Stimulated activated CD8-positive, alpha-beta memory T cell treated with anti-CD3 and anti-CD28 coated beads, Interleukin-4, amount 100 ng/mL, for 48 hours (primary cell): Measurements from ENCODE around the gene POLK.
A peak's percentile ranks its signal among the peaks of the same experiment; 100 is the strongest.
"Not testable (repeated sequence)": the region's sequence is repeated elsewhere in the genome, so short reads cannot be mapped to it uniquely, and the experiment has no call there.

Source experiments
- DNase-seq: peaks from one replicate; pipeline ENCODE4 v3.0.0-alpha.2; 2020

The POLK gene

GRCh38 chr5:75510836-75511434 is 756 bp upstream of the POLK start:
- DNase-seq, result peak; percentile 52

DNA sequence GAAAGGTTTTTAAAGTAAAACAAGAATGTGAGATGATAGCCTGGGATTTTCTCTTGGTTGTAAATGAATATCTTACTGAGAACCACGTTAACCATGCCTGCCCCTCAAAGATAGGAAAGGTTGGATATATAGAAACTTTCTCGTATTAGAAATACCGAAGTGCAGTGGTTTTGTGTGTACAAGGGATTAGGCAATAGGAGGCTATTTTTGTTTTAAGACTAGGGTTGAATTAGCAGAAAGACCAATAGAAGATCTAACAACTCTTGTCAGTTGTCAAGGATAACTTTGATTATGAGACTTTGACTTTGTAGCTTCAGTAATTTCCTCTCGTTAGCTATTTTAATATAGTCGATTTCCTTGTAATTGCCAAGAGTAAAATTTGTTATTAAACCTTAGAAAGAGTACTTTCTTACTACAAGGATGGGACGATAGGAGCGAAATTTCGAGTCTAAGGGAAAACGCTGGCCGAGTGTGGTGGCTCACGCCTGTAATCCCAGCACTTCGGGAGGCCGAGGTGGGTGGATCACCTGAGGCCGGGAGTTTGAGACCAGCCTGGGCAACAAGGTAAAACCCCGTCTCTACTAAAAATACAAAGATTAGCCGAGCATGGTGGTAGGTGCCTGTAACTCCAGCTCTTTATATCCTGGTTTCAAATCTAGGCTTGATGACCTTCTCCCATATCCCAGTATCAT is 838 bp downstream of the POLK start:
- no peak for DNase-seq

GRCh38 chr5:75513841-75514240 is 2.1 kb downstream of the POLK start:
- DNase-seq, result no peak

DNA sequence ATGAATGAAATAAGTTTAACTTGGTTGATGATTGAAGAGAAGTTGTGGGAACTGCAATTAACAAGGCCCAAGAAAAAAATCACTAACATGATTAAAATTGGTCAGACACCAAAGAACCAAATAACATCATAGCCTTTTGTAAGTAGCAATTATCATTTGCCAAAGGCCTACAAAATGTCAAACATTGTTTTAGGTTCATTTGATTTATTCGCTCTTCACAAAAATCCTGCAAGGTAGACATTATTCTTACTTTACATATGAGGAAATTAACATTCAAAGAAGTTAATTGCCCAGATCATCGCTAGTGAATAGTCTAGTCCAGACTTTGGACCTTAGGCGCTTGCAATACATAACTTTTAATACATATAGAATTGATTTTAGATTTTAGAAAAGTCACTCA is 2.6 kb downstream of the POLK start:
- DNase-seq, result no peak

DNA sequence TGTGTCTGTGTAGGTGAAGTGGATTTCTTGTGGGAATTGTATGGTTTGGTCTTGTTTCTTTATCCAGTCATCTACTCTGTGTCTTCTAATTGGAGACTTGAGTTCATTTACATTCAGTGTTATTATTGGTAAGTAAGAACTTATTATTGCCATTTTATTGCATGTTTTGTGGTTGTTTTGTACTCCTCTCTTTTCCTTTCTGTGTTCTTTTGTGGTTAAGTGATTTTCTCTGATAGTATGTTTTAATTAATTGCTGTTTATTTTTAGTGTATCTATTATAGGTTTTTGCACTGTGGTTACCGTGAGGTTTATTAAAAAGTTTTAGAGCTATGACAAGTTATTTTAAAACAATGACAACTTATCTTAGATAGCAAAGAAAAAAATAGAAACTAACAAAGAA is 8.1 kb downstream of the POLK start:
- no peak for DNase-seq

DNA sequence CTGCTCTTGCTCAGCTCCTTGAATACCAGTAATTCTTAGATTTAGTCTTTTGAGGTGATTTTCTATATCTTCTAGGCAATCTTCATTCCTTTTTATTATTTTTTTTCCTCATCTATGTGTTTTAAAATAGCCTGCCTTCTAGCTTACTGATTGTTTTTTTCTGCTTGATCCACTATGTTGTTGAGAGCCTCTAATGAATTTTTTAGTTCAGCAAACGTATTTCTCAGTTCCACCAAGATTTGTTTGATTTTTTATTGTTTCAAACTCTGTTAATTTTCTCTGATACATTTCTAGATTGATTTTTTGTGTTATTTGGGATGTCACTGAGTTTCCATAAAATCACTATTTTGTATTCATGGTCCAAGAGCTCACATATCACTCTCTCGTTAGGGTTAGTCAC is 9.5 kb downstream of the POLK start:
- no peak for DNase-seq

DNA sequence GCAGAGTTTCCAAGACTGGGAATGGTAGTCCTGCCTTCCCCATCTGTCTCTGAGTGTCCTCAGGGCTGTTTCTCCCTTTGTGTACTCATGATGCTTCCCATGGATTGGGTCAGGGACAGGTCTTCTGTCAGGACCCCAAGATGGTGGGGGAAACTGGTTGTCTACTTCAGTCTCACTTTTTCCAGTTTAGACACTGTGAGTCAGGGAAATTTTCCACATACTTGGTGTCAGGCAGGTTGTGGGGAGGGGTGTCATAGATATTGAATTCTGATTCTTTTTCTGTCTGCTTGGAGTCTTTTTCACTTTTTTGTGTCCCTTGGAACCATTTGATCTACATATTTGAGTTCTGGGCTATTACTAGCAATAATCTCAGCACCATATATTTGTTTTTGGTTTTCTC is 10.3 kb downstream of the POLK start:
- no peak for DNase-seq

DNA sequence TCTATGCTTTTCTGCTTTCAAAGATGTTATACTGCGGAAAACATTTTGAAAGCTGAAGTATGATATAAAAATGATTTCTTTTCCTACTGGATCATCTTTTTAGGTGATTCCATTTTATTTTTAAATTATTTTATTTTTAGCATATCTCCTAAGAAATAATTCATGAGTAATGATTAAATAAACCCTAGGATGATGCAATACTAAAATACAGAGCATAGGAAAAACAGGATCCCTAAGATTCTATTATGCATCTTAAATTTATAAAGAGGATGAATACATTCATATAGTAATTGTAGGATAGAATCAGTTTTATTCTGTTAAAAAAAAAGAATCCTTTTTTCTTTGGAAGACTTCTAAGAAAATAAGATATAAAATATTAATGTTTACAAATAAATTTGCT is 10.9 kb downstream of the POLK start:
- no peak for DNase-seq

- no peak for DNase-seq
These were observed 11.6 kb downstream of the POLK start for GRCh38 chr5:75523275-75523674.

GRCh38 chr5:75524071-75524470 is 12.4 kb downstream of the POLK start:
- DNase-seq, result no peak

DNA sequence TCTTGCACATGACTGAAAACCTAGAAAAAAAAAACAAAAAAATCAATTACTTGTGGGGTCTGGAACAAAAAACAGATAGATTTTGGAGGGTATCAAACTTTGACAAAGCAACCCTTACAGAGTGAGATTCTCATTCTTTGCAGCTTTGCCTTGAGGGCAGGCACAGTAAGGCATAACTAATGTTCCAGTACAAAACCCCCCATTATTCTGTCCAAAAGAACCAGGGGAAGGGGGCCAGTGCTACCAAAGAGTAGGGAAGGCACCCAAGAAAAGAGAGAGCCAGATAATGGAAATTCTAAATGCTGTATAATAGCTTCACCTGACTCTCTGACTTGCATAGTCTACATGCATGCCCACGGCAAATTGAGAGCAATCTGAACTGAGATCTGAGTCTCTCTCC is 12.9 kb downstream of the POLK start:
- no peak for DNase-seq

- no peak for DNase-seq
These were observed 13.7 kb downstream of the POLK start for GRCh38 chr5:75525344-75525743.

- DNase-seq, result no peak
These were observed 14.4 kb downstream of the POLK start for GRCh38 chr5:75526070-75526469.

GRCh38 chr5:75529185-75529584 is 17.5 kb downstream of the POLK start:
- DNase-seq, result no peak

DNA sequence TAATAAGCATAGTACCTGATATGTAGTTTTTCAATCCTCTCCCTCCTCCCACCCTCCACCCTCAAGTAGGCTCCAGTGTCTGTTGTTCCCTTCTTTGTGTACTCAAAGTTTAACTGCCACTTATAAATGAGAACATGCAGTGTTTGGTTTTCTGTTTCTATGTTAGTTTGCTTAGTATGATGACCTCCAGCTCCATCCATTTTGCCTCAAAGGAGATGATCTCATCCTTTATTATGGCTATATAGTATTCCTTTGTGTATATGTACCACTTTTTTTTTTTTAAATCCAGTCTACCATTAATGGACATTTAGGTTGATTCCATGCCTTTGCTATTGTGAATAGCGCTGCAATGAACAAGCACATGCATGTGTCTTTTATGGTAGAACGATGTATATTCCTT is 20.5 kb downstream of the POLK start:
- DNase-seq, result no peak

DNA sequence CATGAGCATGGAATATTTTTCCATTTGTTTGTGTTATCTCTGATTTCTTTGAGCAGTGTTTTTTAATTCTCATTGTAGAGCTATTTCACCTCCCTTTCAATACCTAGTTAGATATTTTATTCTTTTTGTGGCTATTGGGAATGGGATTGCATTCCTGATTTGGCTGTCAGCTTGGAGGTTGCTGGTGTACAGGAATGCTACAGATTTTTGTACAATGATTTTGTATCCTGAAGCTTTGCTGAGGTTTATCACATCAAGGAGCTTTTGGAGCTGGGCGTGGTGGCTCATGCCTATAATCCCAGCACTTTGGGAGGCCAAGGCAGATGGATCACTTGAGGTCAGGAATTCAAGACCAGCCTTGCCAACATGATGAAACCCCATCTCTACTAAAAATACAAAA is 22.0 kb downstream of the POLK start:
- DNase-seq, result not testable (repeated sequence)

- DNase-seq, result no peak
These were observed 23.0 kb downstream of the POLK start for GRCh38 chr5:75534734-75535133.

- DNase-seq, result no peak
These were observed 24.5 kb downstream of the POLK start for GRCh38 chr5:75536147-75536546.

- no peak for DNase-seq
These were observed 25.1 kb downstream of the POLK start for GRCh38 chr5:75536694-75537360.

DNA sequence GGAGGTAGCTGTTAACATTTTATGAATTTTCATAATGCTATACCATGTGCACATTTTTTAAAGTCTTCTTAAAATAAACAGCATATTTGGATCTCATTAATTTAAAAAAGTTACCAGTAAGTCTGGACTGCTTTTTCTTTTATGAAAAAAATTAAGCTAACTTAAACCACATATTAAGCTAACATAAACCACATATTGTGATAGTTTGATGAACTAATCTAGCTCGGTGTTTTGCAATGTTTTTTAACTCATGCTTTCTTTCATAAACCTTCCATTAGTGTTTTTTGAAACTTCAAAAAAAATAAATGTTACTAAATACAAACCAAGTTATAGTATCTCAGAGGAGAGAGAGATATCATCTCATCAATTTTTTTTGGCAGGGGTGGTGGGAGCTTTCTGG is 26.5 kb downstream of the POLK start:
- no peak for DNase-seq

DNA sequence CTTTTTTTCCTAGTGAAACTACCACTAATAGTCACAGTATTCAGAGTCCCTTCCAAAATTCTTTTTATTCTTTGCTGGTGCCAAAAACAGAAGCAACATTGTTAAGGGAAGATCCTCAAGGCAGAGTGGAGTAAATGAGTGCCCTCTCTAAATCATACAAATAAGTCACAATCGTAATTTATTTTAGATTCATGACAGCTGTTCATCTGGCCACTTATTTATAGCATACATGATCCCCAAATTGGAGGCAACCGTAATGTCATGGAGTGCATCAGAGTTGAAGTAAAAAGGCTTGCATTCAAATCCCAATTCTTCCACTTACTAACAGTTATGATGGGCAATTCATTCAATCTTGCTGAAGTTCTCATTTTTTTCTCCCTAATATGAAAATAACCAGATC is 33.4 kb downstream of the POLK start:
- no peak for DNase-seq

- no peak for DNase-seq
These were observed 35.1 kb downstream of the POLK start for GRCh38 chr5:75546830-75547229.

- no peak for DNase-seq
These were observed 36.1 kb downstream of the POLK start for GRCh38 chr5:75547812-75548211.

DNA sequence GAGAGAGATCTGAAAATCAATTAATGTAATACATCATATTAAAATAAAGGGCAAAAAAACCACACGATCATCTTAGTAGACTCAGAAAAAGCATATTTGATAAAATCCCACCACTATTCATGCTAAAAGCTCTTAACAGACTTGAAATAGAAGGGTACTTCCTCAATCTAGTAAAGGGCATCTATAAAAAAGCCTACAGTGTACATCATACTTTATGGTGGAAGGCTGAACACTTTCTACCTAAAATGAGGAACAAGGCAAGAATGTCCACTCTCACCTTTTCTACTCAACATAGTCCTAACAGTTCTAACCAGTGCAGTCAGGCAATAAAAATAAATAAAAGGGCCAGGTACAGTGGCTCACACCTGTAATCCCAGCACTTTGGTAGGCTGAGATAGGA is 38.9 kb downstream of the POLK start:
- DNase-seq, result no peak

DNA sequence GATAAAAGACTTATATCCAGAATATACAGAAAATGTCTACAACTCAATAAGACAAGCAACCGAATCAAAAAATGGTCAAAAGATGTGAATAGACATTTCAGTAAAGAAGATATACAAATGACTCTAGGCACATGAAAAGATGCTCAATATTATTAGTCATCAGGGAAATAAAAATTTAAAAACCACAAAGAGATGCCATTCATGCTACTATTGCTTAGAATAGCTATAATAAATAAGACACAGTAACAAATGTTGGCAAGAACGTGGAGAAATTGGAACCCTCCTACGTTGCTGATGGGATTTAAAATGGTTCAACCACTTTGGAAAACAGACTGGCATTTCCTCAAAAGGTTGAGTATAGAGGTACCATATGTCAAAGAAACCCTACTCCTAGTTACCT is 39.8 kb downstream of the POLK start:
- no peak for DNase-seq
